SH-SY5Y (cell line): Measurements from ENCODE around the gene CRADD.

Source experiments
- GATA2 ChIP-seq: IDR thresholded peaks from 2 replicates; pipeline ENCODE4 v1.6.1; 2011; ENCODE audit warnings: mild to moderate bottlenecking, low read depth, low read length
- GATA3 ChIP-seq: IDR thresholded peaks from 2 replicates; pipeline ENCODE4 v1.6.1; 2011; ENCODE audit warnings: low read depth, mild to moderate bottlenecking, low read length, moderate library complexity

CRADD gene

GRCh38 chr12:93825501-93825888 lies 148.3 kb downstream of the CRADD start:
- TF ChIP-seq GATA2 (no peak), GATA3 (no peak)

- TF ChIP-seq GATA3: no peak
- no peak for TF ChIP-seq GATA2
These were observed 148.9 kb downstream of the CRADD start for GRCh38 chr12:93825931-93826555.

GRCh38 chr12:93827179-93827578 lies 150.0 kb downstream of the CRADD start:
- TF ChIP-seq GATA2: no peak
- no peak for TF ChIP-seq GATA3

GRCh38 chr12:93827669-93828068 lies 150.5 kb downstream of the CRADD start:
- TF ChIP-seq GATA3 (no peak), GATA2 (no peak)

GRCh38 chr12:93829016-93829415 lies 151.8 kb downstream of the CRADD start:
- TF ChIP-seq GATA2 (no peak), GATA3 (no peak)

GRCh38 chr12:93831374-93831773 lies 154.2 kb downstream of the CRADD start:
- TF ChIP-seq GATA3: no peak
- no peak for TF ChIP-seq GATA2

GRCh38 chr12:93832131-93832530 lies 155.0 kb downstream of the CRADD start:
- no peak for TF ChIP-seq GATA3
- TF ChIP-seq GATA2: no peak

GRCh38 chr12:93833946-93834345 lies 156.8 kb downstream of the CRADD start:
- no peak for TF ChIP-seq GATA2
- no peak for TF ChIP-seq GATA3

GRCh38 chr12:93836620-93837260 lies 159.6 kb downstream of the CRADD start:
- TF ChIP-seq GATA3: no peak
- no peak for TF ChIP-seq GATA2

- TF ChIP-seq GATA3: no peak
- TF ChIP-seq GATA2: no peak
These were observed 161.0 kb downstream of the CRADD start for GRCh38 chr12:93838193-93838592.

GRCh38 chr12:93839064-93839463 lies 161.9 kb downstream of the CRADD start:
- TF ChIP-seq GATA2: no peak
- TF ChIP-seq GATA3: no peak

GRCh38 chr12:93841671-93842070 lies 164.5 kb downstream of the CRADD start:
- TF ChIP-seq GATA3 (no peak), GATA2 (no peak)

GRCh38 chr12:93844164-93844784 lies 167.1 kb downstream of the CRADD start:
- no peak for TF ChIP-seq GATA3
- no peak for TF ChIP-seq GATA2

GRCh38 chr12:93846936-93847516 lies 169.9 kb downstream of the CRADD start:
- TF ChIP-seq GATA2 (no peak), GATA3 (no peak)

- no peak for TF ChIP-seq GATA2
- TF ChIP-seq GATA3: no peak
These were observed 170.6 kb downstream of the CRADD start for GRCh38 chr12:93847517-93848474.

GRCh38 chr12:93848523-93849101 lies 171.4 kb downstream of the CRADD start:
- TF ChIP-seq GATA3: no peak
- no peak for TF ChIP-seq GATA2
